ENCODE measurements around the gene ACOT13. TPM values are rescaled to one million over a fixed set of nuclear protein-coding genes. Genes with fewer than 3 reads are reported as not detected.
"Not testable (repeated sequence)": the region's sequence is repeated elsewhere in the genome, so short reads cannot be mapped to it uniquely, and the experiment has no call there.

ACOT13 gene
- total RNA-seq, 1 donor = 5.2 TPM

GRCh38 chr6:24723270-24723669 is 56.4 kb downstream of the ACOT13 start:
- no peak overlapping the region for H3K4me3 ChIP-seq (ENCODE audit: low read depth, low read length)
- no peak for DNase-seq (ENCODE audit: low read depth)
- TF ChIP-seq CTCF (IDR thresholded peaks at IDR 0.05; ENCODE audit: insufficient read depth, low read depth, low read length) = no peak

GRCh38 chr6:24730653-24731052 is 63.8 kb downstream of the ACOT13 start:
- DNase-seq (ENCODE audit: low read depth); H3K4me3 ChIP-seq (ENCODE audit: low read depth, low read length): not testable (repeated sequence)

- H3K4me3 ChIP-seq (ENCODE audit: low read depth, low read length); DNase-seq (ENCODE audit: low read depth): not testable (repeated sequence)
Observed at GRCh38 chr6:24731456-24732134, 64.7 kb downstream of the ACOT13 start.

GRCh38 chr6:24734166-24734565 is 67.3 kb downstream of the ACOT13 start:
- DNase-seq (ENCODE audit: low read depth) = no peak
- TF ChIP-seq CTCF (IDR thresholded peaks at IDR 0.05; ENCODE audit: insufficient read depth, low read depth, low read length) = no peak
- H3K4me3 ChIP-seq (ENCODE audit: low read depth, low read length) = no peak overlapping the region

- DNase-seq (ENCODE audit: low read depth); H3K4me3 ChIP-seq (ENCODE audit: low read depth, low read length): not testable (repeated sequence)
Observed at GRCh38 chr6:24734710-24735109, 67.8 kb downstream of the ACOT13 start.

GRCh38 chr6:24738741-24739140 is 71.9 kb downstream of the ACOT13 start:
- DNase-seq (ENCODE audit: low read depth) = no peak
- no peak overlapping the region for H3K4me3 ChIP-seq (ENCODE audit: low read depth, low read length)
- no peak for TF ChIP-seq CTCF (IDR thresholded peaks at IDR 0.05; ENCODE audit: insufficient read depth, low read depth, low read length)

- TF ChIP-seq CTCF (IDR thresholded peaks at IDR 0.05; ENCODE audit: insufficient read depth, low read depth, low read length) = no peak
- DNase-seq (ENCODE audit: low read depth) = no peak
- H3K4me3 ChIP-seq (ENCODE audit: low read depth, low read length) = no peak overlapping the region
Observed at GRCh38 chr6:24740861-24741260, 74.0 kb downstream of the ACOT13 start.

- no peak overlapping the region for H3K4me3 ChIP-seq (ENCODE audit: low read depth, low read length)
- TF ChIP-seq CTCF (IDR thresholded peaks at IDR 0.05; ENCODE audit: insufficient read depth, low read depth, low read length) = no peak
- no peak for DNase-seq (ENCODE audit: low read depth)
Observed at GRCh38 chr6:24742216-24742738, 75.4 kb downstream of the ACOT13 start.
